HEK293 (cell line): ENCODE results near the gene TIGD3.

Experiments
- CTCF ChIA-PET: fragments of 350-600 bp; formaldehyde crosslinking; extraction: SDS; loops from one replicate; lab custom pipeline; 2021; ENCODE audit warnings: antibody characterized with exemption; lab: Yijun Ruan, JAX
- POLR2A ChIA-PET: fragments of 300-600 bp; formaldehyde crosslinking; extraction: SDS; loops from one replicate; lab custom pipeline; 2020; ENCODE audit warnings: antibody characterized with exemption, inconsistent platforms; lab: Yijun Ruan, JAX
- H3K27ac ChIP-seq: fragments of 200-500 bp; sonication (Bioruptor generic); 2 replicates; pipeline ENCODE4 v1.5.1; 2014; ENCODE audit warnings: low read depth, low read length, control low read depth, inconsistent platforms; ENCODE audit errors: extremely low read depth
- H3K36me3 ChIP-seq, 2 experiments: fragments of 200-500 bp in 1 of 2; sonication (Bioruptor generic) in 1 of 2; 1 replicate in 1 of 2; 2 replicates in 1 of 2; pipeline ENCODE4 v1.5.1; 2014 to 2017; ENCODE audit warnings: inconsistent platforms in 2 of 2, low read length in 2 of 2; ENCODE audit not compliant: control insufficient read depth in 2 of 2, insufficient read depth in 1 of 2
- H3K4me1 ChIP-seq: fragments of 200-500 bp; sonication (Bioruptor generic); 2 replicates; pipeline ENCODE4 v1.5.1; 2014; ENCODE audit warnings: mild to moderate bottlenecking, low read length, inconsistent platforms; ENCODE audit not compliant: control insufficient read depth, insufficient read depth
- H3K4me3 ChIP-seq: 2 replicates; pipeline ENCODE4 v1.5.1; 2011; ENCODE audit warnings: low read depth, mild to moderate bottlenecking, control low read depth, low read length, moderate library complexity
- H3K9me3 ChIP-seq: fragments of 200-500 bp; sonication (Bioruptor generic); 2 replicates; pipeline ENCODE4 v1.5.1; 2014; ENCODE audit warnings: low read depth, low read length, inconsistent platforms; ENCODE audit not compliant: control insufficient read depth, insufficient read depth
- EGR2 ChIP-seq: fragments of 450-650 bp; formaldehyde crosslinking; IDR thresholded peaks from 2 replicates; pipeline ENCODE4 v1.5.1; 2016; ENCODE audit warnings: low read depth, missing biosample characterization, missing genetic modification characterization
- MEIS1 ChIP-seq: sonication (generic); formaldehyde crosslinking; IDR thresholded peaks from 2 replicates; pipeline ENCODE4 v1.8.1; 2022; ENCODE audit warnings: missing genetic modification reagents, mild to moderate bottlenecking, borderline replicate concordance
- MYNN ChIP-seq: fragments of 450-650 bp; formaldehyde crosslinking; IDR thresholded peaks from 2 replicates; pipeline ENCODE4 v1.5.1; 2016; ENCODE audit warnings: missing biosample characterization, missing genetic modification characterization, borderline replicate concordance
- MZF1 ChIP-seq: fragments of 450-650 bp; formaldehyde crosslinking; IDR thresholded peaks from 2 replicates; pipeline ENCODE4 v1.5.1; 2017; ENCODE audit warnings: missing biosample characterization, missing genetic modification characterization, borderline replicate concordance
- PBX3 ChIP-seq: sonication (generic); formaldehyde crosslinking; IDR thresholded peaks from 2 replicates; pipeline ENCODE4 v1.8.1; 2022; ENCODE audit warnings: mild to moderate bottlenecking, moderate library complexity, missing genetic modification reagents
- YY1 ChIP-seq: fragments of 450-650 bp; formaldehyde crosslinking; IDR thresholded peaks from 2 replicates; pipeline ENCODE4 v1.5.1; 2018; ENCODE audit warnings: missing biosample characterization, missing genetic modification characterization
- ZFP41 ChIP-seq: fragments of 450-650 bp; formaldehyde crosslinking; IDR thresholded peaks from 2 replicates; pipeline ENCODE4 v1.5.1; 2016; ENCODE audit warnings: missing biosample characterization, missing genetic modification characterization, borderline replicate concordance
- ZFP69B ChIP-seq: fragments of 450-650 bp; formaldehyde crosslinking; IDR thresholded peaks from 2 replicates; pipeline ENCODE4 v1.5.1; 2016; ENCODE audit warnings: missing biosample characterization, missing genetic modification characterization
- ZNF10 ChIP-seq: fragments of 450-650 bp; formaldehyde crosslinking; IDR thresholded peaks from 2 replicates; pipeline ENCODE4 v1.5.1; 2017; ENCODE audit warnings: missing biosample characterization, missing genetic modification characterization
- ZNF112 ChIP-seq: fragments of 450-650 bp; formaldehyde crosslinking; IDR thresholded peaks from 2 replicates; pipeline ENCODE4 v1.5.0; 2017; ENCODE audit warnings: missing biosample characterization, missing genetic modification characterization
- ZNF121 ChIP-seq: fragments of 450-650 bp; formaldehyde crosslinking; IDR thresholded peaks from 2 replicates; pipeline ENCODE4 v1.5.1; 2016; ENCODE audit warnings: missing biosample characterization, missing genetic modification characterization
- ZNF146 ChIP-seq: fragments of 450-650 bp; formaldehyde crosslinking; IDR thresholded peaks from 2 replicates; pipeline ENCODE4 v1.5.1; 2016; ENCODE audit warnings: missing biosample characterization, missing genetic modification characterization
- ZNF19 ChIP-seq: fragments of 450-650 bp; formaldehyde crosslinking; IDR thresholded peaks from 2 replicates; pipeline ENCODE4; 2016; ENCODE audit warnings: missing biosample characterization, missing genetic modification characterization, low read depth
- ZNF202 ChIP-seq: fragments of 450-650 bp; formaldehyde crosslinking; IDR thresholded peaks from 2 replicates; pipeline ENCODE4 v1.5.1; 2016; ENCODE audit warnings: missing biosample characterization, missing genetic modification characterization, borderline replicate concordance
- ZNF223 ChIP-seq: fragments of 450-650 bp; formaldehyde crosslinking; IDR thresholded peaks from 2 replicates; pipeline ENCODE4 v1.5.1; 2016; ENCODE audit warnings: missing biosample characterization, missing genetic modification characterization
- ZNF23 ChIP-seq: fragments of 450-650 bp; formaldehyde crosslinking; IDR thresholded peaks from 2 replicates; pipeline ENCODE4 v1.5.1; 2016; ENCODE audit warnings: missing biosample characterization, missing genetic modification characterization, borderline replicate concordance
- ZNF354C ChIP-seq: fragments of 450-650 bp; formaldehyde crosslinking; IDR thresholded peaks from 2 replicates; pipeline ENCODE4 v1.5.1; 2016; ENCODE audit warnings: missing biosample characterization, missing genetic modification characterization, low read depth, borderline replicate concordance
- ZNF521 ChIP-seq: fragments of 450-650 bp; formaldehyde crosslinking; IDR thresholded peaks from 2 replicates; pipeline ENCODE4 v1.5.1; 2017; ENCODE audit warnings: missing biosample characterization, mild to moderate bottlenecking, missing genetic modification characterization
- ZNF548 ChIP-seq: fragments of 450-650 bp; formaldehyde crosslinking; IDR thresholded peaks from 2 replicates; pipeline ENCODE4 v1.5.1; 2016; ENCODE audit warnings: missing biosample characterization, missing genetic modification characterization
- ZNF549 ChIP-seq: fragments of 450-650 bp; IDR thresholded peaks from 2 replicates; pipeline ENCODE4 v1.5.1; 2018; ENCODE audit warnings: missing biosample characterization, missing genetic modification characterization, mild to moderate bottlenecking, inconsistent platforms, moderate library complexity
- ZNF555 ChIP-seq: fragments of 450-650 bp; formaldehyde crosslinking; conservative IDR thresholded peaks from 2 replicates; pipeline ENCODE4 v1.5.1; 2017; ENCODE audit warnings: missing biosample characterization, mild to moderate bottlenecking, missing genetic modification characterization, inconsistent platforms
- ZNF692 ChIP-seq: fragments of 450-650 bp; formaldehyde crosslinking; IDR thresholded peaks from 2 replicates; pipeline ENCODE4 v1.5.1; 2016; ENCODE audit warnings: missing biosample characterization, missing genetic modification characterization
- ZNF701 ChIP-seq: fragments of 450-650 bp; formaldehyde crosslinking; IDR thresholded peaks from 2 replicates; pipeline ENCODE4 v1.5.1; 2016; ENCODE audit warnings: missing biosample characterization, missing genetic modification characterization
- ZNF747 ChIP-seq: fragments of 450-650 bp; formaldehyde crosslinking; IDR thresholded peaks from 2 replicates; pipeline ENCODE4 v1.5.1; 2016; ENCODE audit warnings: missing biosample characterization, missing genetic modification characterization
- ZNF785 ChIP-seq: fragments of 450-650 bp; formaldehyde crosslinking; IDR thresholded peaks from 2 replicates; pipeline ENCODE4 v1.5.1; 2016; ENCODE audit warnings: missing biosample characterization, missing genetic modification characterization
- ZNF792 ChIP-seq: fragments of 450-650 bp; formaldehyde crosslinking; IDR thresholded peaks from 2 replicates; pipeline ENCODE4 v1.5.1; 2016; ENCODE audit warnings: missing biosample characterization, missing genetic modification characterization

TIGD3 gene

GRCh38 chr11:65323813-65324212 lies 30.7 kb upstream of the TIGD3 start:
- Histone ChIP-seq H3K27ac (no peak overlapping the region), H3K9me3 (no peaks in the 10 kb centered on the region), H3K36me3 (peaks cover 0 to 24% of the 10 kb centered on the region in 2 experiments; a peak in 2 of 3 replicates), H3K4me3 (no peak overlapping the region), H3K4me1 (no peaks in the 10 kb centered on the region)
- ChIA-PET POLR2A (interaction anchor here (0.7 to 1.4 kb wide), 3 partner anchors 9 to 68 kb away, joined by 3 to 8 read pairs (median 6); partner anchors contain the start of genes CDC42EP2 and DPF2), CTCF (interaction anchor here (1.7 kb wide), 1 partner anchor 49 kb away, joined by 5 read pairs; no protein-coding TSS in a partner anchor)
- TF ChIP-seq ZNF555 (tag by site-specific recombination) (no peak), ZNF692 (0 out of 2 replicates have a peak, but pooled peaks have one; percentile 34), ZNF548 (tag by site-specific recombination) (peak; percentile 82), ZFP69B (tag by site-specific recombination) (0 out of 2 replicates have a peak, but pooled peaks have one; percentile 13)

DNA sequence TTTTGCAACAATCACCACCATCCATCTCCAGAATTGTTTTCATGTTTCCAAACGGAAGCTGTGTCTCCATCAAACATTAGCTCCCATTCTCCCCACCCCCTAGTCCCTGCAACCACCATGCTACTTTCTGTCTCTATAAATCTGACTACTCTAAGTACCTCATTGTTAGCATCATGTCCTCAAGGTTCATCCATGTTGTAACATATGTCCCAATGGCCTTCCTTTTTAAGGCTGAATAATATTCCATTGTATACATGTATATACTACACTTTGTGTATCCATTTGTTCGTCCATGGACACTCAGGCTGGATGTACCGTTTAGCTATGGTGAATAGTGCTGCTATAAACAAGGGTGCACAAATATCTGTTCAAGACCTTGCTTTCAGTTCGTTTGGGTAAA lies 29.1 kb upstream of the TIGD3 start:
- POLR2A ChIA-PET = no interaction called here
- H3K4me1 ChIP-seq = no peaks in the 10 kb centered on the region
- no peak for TF ChIP-seq MZF1 (tag by site-specific recombination)
- no peak for TF ChIP-seq ZNF121 (tag by site-specific recombination)
- TF ChIP-seq ZNF701 (tag by site-specific recombination) = no peak
- TF ChIP-seq ZNF146 (tag by site-specific recombination) = peak; percentile 81
- no peak for TF ChIP-seq ZFP41
- TF ChIP-seq PBX3 (CRISPR knock-in tag) = no peak
- TF ChIP-seq, all 188 proteins: peak for 1
- H3K9me3 ChIP-seq = no peaks in the 10 kb centered on the region
- CTCF ChIA-PET = interaction anchor here (0.7 to 11.7 kb wide), 3 partner anchors 10 to 120 kb away, joined by 3 to 206 read pairs (median 4); partner anchors contain the start of gene CDC42EP2
- H3K36me3 ChIP-seq = peaks cover 0 to 23% of the 10 kb centered on the region in 2 experiments; a peak in 2 of 3 replicates
- H3K27ac ChIP-seq = no peak overlapping the region
- H3K4me3 ChIP-seq = no peak overlapping the region

GRCh38 chr11:65327021-65327420 lies 27.5 kb upstream of the TIGD3 start:
- no peak overlapping the region for H3K4me3 ChIP-seq
- TF ChIP-seq MYNN (no peak), EGR2 (tag by site-specific recombination) (no peak), ZNF23 (tag by site-specific recombination) (no peak), ZNF10 (tag by site-specific recombination) (no peak)
- H3K9me3 ChIP-seq = no peaks in the 10 kb centered on the region
- POLR2A ChIA-PET = interaction anchor here (0.7 kb wide), 2 partner anchors 145 to 582 kb away, joined by 3 to 4 read pairs; no protein-coding TSS in a partner anchor
- peaks cover 0 to 7% of the 10 kb centered on the region in 2 experiments; a peak in 2 of 3 replicates for H3K36me3 ChIP-seq
- no peak overlapping the region for H3K27ac ChIP-seq
- H3K4me1 ChIP-seq = no peaks in the 10 kb centered on the region
- CTCF ChIA-PET = interaction anchor here (0.6 to 11.7 kb wide), 5 partner anchors 11 to 525 kb away, joined by 3 to 206 read pairs (median 5); partner anchors contain the start of gene CDC42EP2

DNA sequence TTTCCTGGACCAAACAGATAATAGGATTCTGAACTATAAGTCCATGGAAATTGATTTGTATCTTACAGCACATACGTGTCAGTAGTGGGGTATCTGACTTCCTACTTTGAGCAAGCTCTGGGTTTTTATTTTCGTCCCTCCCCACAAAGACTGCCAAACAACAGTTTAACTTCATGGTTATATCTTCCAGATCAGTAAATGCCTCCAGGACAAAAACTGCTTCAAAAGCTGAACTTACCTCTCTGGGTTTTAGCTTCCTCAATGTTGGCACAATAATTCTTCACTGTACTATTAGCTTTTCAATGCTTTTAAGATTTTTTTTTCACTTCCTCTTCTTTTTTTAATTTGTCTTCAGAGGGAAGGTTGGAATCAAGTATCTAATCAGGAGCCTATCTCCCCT lies 25.1 kb upstream of the TIGD3 start:
- H3K9me3 ChIP-seq = no peaks in the 10 kb centered on the region
- ChIA-PET POLR2A (interaction anchor here (0.6 to 2.2 kb wide), 4 partner anchors 15 to 168 kb away, joined by 3 to 9 read pairs (median 6); partner anchors contain the start of genes CDC42EP2 and NEAT1), CTCF (interaction anchor here (0.6 to 11.7 kb wide), 38 partner anchors 9 to 315 kb away, joined by 3 to 206 read pairs (median 5); partner anchors contain the start of genes ARL2, CDC42EP2 and POLA2)
- H3K4me3 ChIP-seq = no peak overlapping the region
- no peaks in the 10 kb centered on the region; a peak in 1 of 3 replicates for H3K36me3 ChIP-seq
- H3K27ac ChIP-seq = no peak overlapping the region
- no peaks in the 10 kb centered on the region for H3K4me1 ChIP-seq
- TF ChIP-seq ZNF785 (tag by site-specific recombination) = no peak
- no peak for TF ChIP-seq ZNF223
- TF ChIP-seq ZNF19 (tag by site-specific recombination) = no peak
- TF ChIP-seq YY1 (tag by site-specific recombination) = no peak
- no peak for TF ChIP-seq ZNF549
- TF ChIP-seq ZNF202 (tag by site-specific recombination) = no peak
- TF ChIP-seq ZNF112 (tag by site-specific recombination) = no peak
- TF ChIP-seq ZNF792 (tag by site-specific recombination) = no peak
- TF ChIP-seq ZNF354C = no peak
- TF ChIP-seq ZNF747 = no peak
- TF ChIP-seq ZNF521 (tag by site-specific recombination) = no peak
- no peak for TF ChIP-seq MEIS1 (CRISPR knock-in tag)
